GM19023 (cell line): ENCODE measurements around the gene RC3H1.

ENCODE experiments used
- ATAC-seq: cut with Tn5 transposase; IDR thresholded peaks from one replicate; pipeline ENCODE4 v1.9.1; 2021; ENCODE audit warnings: mild to moderate bottlenecking, moderate library complexity; ENCODE audit not compliant: unreplicated experiment

RC3H1 gene

GRCh38 chr1:173889885-173890284 lies 132.3 kb downstream of the RC3H1 start:
- ATAC-seq = no peak

DNA sequence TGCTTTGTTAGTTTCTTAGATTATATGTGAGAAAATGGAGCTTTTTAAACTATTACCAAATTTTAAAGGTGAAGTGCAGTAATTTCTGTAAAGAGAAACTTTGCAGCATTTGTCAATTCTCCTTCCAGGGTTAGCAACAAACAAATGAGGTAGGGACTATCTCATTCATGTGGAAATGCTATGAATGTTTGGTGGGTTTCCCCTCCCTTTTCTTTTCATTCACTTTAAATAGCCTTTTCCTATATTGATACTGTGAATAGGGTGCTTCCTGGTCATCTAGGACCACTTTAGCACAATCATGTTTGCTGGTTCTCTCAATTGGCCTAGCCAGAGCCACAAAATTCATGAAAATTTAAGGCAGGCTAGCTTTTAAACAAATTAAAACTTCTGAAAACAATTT lies 133.4 kb downstream of the RC3H1 start:
- ATAC-seq = no peak

- ATAC-seq = no peak
These were observed 134.5 kb downstream of the RC3H1 start for GRCh38 chr1:173887627-173888026.

DNA sequence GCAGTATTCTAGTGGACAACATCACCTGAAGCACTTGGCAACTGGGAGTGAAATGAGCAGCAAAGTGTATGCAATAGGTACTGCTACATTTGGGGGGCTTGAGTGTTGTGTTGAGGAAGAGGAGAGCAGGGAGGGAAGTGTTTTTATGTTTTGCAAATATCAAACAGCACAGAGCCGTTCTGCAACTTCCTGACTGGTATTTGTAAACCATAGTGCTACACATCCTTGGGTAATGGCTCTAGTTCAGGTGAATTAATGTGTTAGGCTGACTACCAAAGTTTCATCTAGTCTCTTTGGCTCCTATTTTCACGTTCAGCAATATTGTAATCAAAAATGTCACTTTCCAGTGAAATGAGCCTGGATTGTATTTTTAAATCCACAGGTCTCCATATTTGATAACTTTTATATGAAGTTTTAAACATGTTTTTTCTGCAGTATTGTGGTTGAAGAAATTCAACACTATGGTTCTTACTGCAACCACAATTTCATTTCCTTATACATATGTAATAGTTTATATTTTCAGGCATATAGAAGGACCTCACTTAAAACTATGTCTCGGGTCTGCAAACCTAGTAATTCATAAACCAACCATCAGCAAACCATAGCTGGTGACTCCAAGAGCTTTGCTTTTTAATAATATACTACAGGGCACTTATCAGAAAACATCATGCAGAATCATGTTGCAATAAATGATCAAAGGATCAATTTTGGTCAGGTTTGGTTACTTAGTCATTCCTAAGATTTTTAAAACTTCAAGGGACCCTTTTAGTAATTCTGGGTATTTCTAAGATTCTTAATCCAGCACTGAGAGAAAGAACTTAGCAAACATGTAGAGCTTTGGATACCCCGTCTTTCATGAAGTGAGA lies 135.2 kb downstream of the RC3H1 start:
- no peak for ATAC-seq

DNA sequence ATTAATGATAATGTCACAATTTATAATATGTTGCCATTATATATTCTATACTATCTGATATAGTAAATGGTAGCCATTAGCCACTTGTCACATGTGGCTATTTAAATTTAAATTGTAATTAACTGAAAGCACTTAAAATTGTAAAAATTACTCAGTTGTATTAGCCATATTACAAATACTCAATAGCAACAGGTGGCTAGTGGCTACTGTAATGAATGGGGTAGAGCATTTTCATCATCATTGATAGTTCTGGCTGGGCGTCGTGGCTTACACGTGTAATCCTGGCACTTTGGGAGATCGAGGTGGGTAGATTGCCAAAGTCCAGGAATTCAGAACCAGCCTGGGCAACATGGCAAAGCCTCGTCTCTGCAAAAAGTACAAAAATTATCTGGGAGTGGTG lies 137.5 kb downstream of the RC3H1 start:
- ATAC-seq = no peak
